Colonic mucosa (tissue), 4 donors: Measurements from ENCODE around the gene PLEKHN1. TPM values are rescaled to one million over a fixed set of nuclear protein-coding genes. Genes with fewer than 3 reads are reported as not detected.
A peak's percentile ranks its signal among the peaks of the same experiment; 100 is the strongest.

Experiments
- DNase-seq: peaks from one replicate; pipeline ENCODE4 v3.0.0-alpha.2; 2020
- H3K27ac ChIP-seq: fragments of 200-600 bp; one replicate; pipeline ENCODE4 v1.8.0; 2021
- H3K27me3 ChIP-seq: fragments of 200-600 bp; one replicate; pipeline ENCODE4 v1.8.0; 2021
- H3K36me3 ChIP-seq: fragments of 200-600 bp; one replicate; pipeline ENCODE4 v1.8.0; 2021
- H3K4me1 ChIP-seq: fragments of 200-600 bp; one replicate; pipeline ENCODE4 v1.8.0; 2021; ENCODE audit warnings: mild to moderate bottlenecking
- H3K4me3 ChIP-seq: fragments of 200-600 bp; one replicate; pipeline ENCODE4 v1.8.0; 2021
- H3K9ac ChIP-seq, 2 donors: one replicate each; pipeline ENCODE4 v1.7.0; 2013; ENCODE audit warnings: control low read depth in 2 of 2, low read depth in 2 of 2, low read length in 2 of 2
- H3K9me3 ChIP-seq: fragments of 200-600 bp; one replicate; pipeline ENCODE4 v1.8.0; 2021
- CTCF ChIP-seq: fragments of 200-600 bp; IDR thresholded peaks from one replicate; pipeline ENCODE4 v1.8.0; 2022; ENCODE audit warnings: antibody characterized with exemption, mild to moderate bottlenecking
- intact Hi-C: fragments of 100-400 bp; cut with DNase I; formaldehyde crosslinking; loops from one replicate; pipeline ENCODE4 v1.14.1; 2022
- total RNA-seq, 2 donors: library from RNA; stranded (reverse); fragmentation: NEBNext Ultra II Directional in 1 of 2; extraction: Animal tissue kit (Norgen Biotek cat#: 25700) in 1 of 2; gene quantifications; one replicate each; pipeline ENCODE4 v1.2.1, GENCODE V29; 2021
- donor health status: healthy.
- donor health status: DM: no; HTN: no; CAD: no.
- donor health status: DM: no; HTN: no; CAD: no.

PLEKHN1 gene
- total RNA-seq, 2 donors from 2014 or later, result 0.61 to 0.64 TPM

- no peak for TF ChIP-seq CTCF
- Histone ChIP-seq H3K36me3 (no peaks in the 10 kb centered on the region), H3K9ac (peak overlapping the region in 1 of 2 donors; percentile 43), H3K27me3 (peaks cover 82% of the 10 kb centered on the region), H3K4me1 (peaks cover 22% of the 10 kb centered on the region), H3K9me3 (no peaks in the 10 kb centered on the region), H3K4me3 (peak overlapping the region; percentile 34), H3K27ac (no peak overlapping the region)
- intact Hi-C loops, result no loop called here
- DNase-seq, result no peak
These were observed 42.2 kb upstream of the PLEKHN1 start for GRCh38 chr1:923991-924655.

- H3K9me3 ChIP-seq, result no peaks in the 10 kb centered on the region
- no peak overlapping the region for H3K27ac ChIP-seq
- peaks cover 22% of the 10 kb centered on the region for H3K4me1 ChIP-seq
- no peak for TF ChIP-seq CTCF
- DNase-seq, result no peak
- intact Hi-C loops, result no loop called here
- H3K27me3 ChIP-seq, result peaks cover 81% of the 10 kb centered on the region
- peak overlapping the region; percentile 34 for H3K4me3 ChIP-seq
- no peaks in the 10 kb centered on the region for H3K36me3 ChIP-seq
- peak overlapping the region in 1 of 2 donors; percentile 43 for H3K9ac ChIP-seq
These were observed 41.4 kb upstream of the PLEKHN1 start for GRCh38 chr1:924656-925560.

GRCh38 chr1:925561-926421, 40.5 kb upstream of the PLEKHN1 start:
- Histone ChIP-seq H3K4me1 (peaks cover 16% of the 10 kb centered on the region), H3K36me3 (no peaks in the 10 kb centered on the region), H3K27ac (no peak overlapping the region), H3K9me3 (no peaks in the 10 kb centered on the region), H3K27me3 (peaks cover 76% of the 10 kb centered on the region), H3K4me3 (no peak overlapping the region), H3K9ac (no peak overlapping the region)
- no peak for TF ChIP-seq CTCF
- DNase-seq, result no peak
- intact Hi-C loops, result no loop called here

GRCh38 chr1:927234-927633, 39.0 kb upstream of the PLEKHN1 start:
- Histone ChIP-seq H3K9me3 (no peaks in the 10 kb centered on the region), H3K27me3 (peaks cover 79% of the 10 kb centered on the region), H3K36me3 (no peaks in the 10 kb centered on the region), H3K4me3 (no peak overlapping the region), H3K27ac (no peak overlapping the region), H3K4me1 (peaks cover 11% of the 10 kb centered on the region), H3K9ac (no peak overlapping the region)
- TF ChIP-seq CTCF, result no peak
- no peak for DNase-seq
- intact Hi-C loops, result no loop called here

GRCh38 chr1:927748-928147, 38.5 kb upstream of the PLEKHN1 start:
- H3K27me3 ChIP-seq, result peaks cover 79% of the 10 kb centered on the region
- no peaks in the 10 kb centered on the region for H3K9me3 ChIP-seq
- no peak for DNase-seq
- no peak for TF ChIP-seq CTCF
- H3K4me3 ChIP-seq, result no peak overlapping the region
- H3K27ac ChIP-seq, result no peak overlapping the region
- intact Hi-C loops, result no loop called here
- peaks cover 11% of the 10 kb centered on the region for H3K4me1 ChIP-seq
- no peak overlapping the region for H3K9ac ChIP-seq
- H3K36me3 ChIP-seq, result no peaks in the 10 kb centered on the region
